Lower leg skin (tissue), 3 donors: ENCODE data around the gene KIF18B.

Source experiments
- POLR2A ChIP-seq, 2 donors: fragments of 450-650 bp; IDR thresholded peaks; one replicate each; pipeline ENCODE4 v1.6.1; 2016 to 2017; ENCODE audit warnings: antibody characterized with exemption in 2 of 2, mild to moderate bottlenecking in 1 of 2, moderate library complexity in 1 of 2
- TF ChIP-seq, protein P1 (sequence below), 3 donors: fragments of 450-650 bp; IDR thresholded peaks; one replicate each; pipeline ENCODE4 v1.5.1; 2016; ENCODE audit warnings: antibody characterized with exemption in 3 of 3, mild to moderate bottlenecking in 3 of 3, moderate library complexity in 2 of 3

- TF ChIP-seq, protein P1, sequence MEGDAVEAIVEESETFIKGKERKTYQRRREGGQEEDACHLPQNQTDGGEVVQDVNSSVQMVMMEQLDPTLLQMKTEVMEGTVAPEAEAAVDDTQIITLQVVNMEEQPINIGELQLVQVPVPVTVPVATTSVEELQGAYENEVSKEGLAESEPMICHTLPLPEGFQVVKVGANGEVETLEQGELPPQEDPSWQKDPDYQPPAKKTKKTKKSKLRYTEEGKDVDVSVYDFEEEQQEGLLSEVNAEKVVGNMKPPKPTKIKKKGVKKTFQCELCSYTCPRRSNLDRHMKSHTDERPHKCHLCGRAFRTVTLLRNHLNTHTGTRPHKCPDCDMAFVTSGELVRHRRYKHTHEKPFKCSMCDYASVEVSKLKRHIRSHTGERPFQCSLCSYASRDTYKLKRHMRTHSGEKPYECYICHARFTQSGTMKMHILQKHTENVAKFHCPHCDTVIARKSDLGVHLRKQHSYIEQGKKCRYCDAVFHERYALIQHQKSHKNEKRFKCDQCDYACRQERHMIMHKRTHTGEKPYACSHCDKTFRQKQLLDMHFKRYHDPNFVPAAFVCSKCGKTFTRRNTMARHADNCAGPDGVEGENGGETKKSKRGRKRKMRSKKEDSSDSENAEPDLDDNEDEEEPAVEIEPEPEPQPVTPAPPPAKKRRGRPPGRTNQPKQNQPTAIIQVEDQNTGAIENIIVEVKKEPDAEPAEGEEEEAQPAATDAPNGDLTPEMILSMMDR (IDR thresholded peaks at IDR 0.05): no peak
- TF ChIP-seq POLR2A (IDR thresholded peaks at IDR 0.05): no peak
Observed at GRCh38 chr17:44941712-44942331, 5.8 kb downstream of the KIF18B start.
